Natural killer cell treated with Interleukin-12 subunit alpha and Interleukin-12 subunit beta and Interleukin-15 and Interleukin-18, amount 100 ng/mL, for 72 hours (primary cell): Measurements from ENCODE around the gene PAM. TPM values are rescaled to one million over a fixed set of nuclear protein-coding genes. Genes with fewer than 3 reads are reported as not detected.

ENCODE experiments used
- ATAC-seq, 2 donors: fragments of 150-1000 bp; cut with Tn5 transposase in 1 of 2; sonication (Bioruptor Pico), chemical (Tn5 transposase) in 1 of 2; 2 replicates each; pipeline ENCODE4 v1.10.0; 2021
- DNase-seq: peaks from one replicate; pipeline ENCODE4 v3.0.0; 2022; ENCODE audit warnings: low spot score
- H3K27ac Mint-ChIP-seq, 2 donors: 1 replicate in 1 of 2; 2 replicates in 1 of 2; pipeline ENCODE4 v1.8.0; 2022; ENCODE audit warnings: mixed read lengths in 2 of 2, mild to moderate bottlenecking in 1 of 2, moderate library complexity in 1 of 2
- H3K27me3 Mint-ChIP-seq, 2 donors: 1 replicate in 1 of 2; 2 replicates in 1 of 2; pipeline ENCODE4 v1.8.0; 2022; ENCODE audit warnings: mixed read lengths in 2 of 2
- H3K36me3 Mint-ChIP-seq: one replicate; pipeline ENCODE4 v1.8.0; 2022; ENCODE audit warnings: mixed read lengths
- H3K4me1 Mint-ChIP-seq, 2 donors: 1 replicate in 1 of 2; 2 replicates in 1 of 2; pipeline ENCODE4 v1.8.0; 2022; ENCODE audit warnings: low read depth in 2 of 2, mixed read lengths in 2 of 2, mild to moderate bottlenecking in 1 of 2
- H3K4me3 Mint-ChIP-seq: one replicate; pipeline ENCODE4 v1.8.0; 2022; ENCODE audit warnings: mixed read lengths
- H3K9me3 Mint-ChIP-seq: 2 replicates; pipeline ENCODE4 v1.8.0; 2022; ENCODE audit warnings: mixed read lengths
- total RNA-seq, 2 donors: library from RNA; stranded (reverse); gene quantifications; one replicate each; pipeline ENCODE4 v1.2.3, GENCODE V29; 2022

The PAM gene
- total RNA-seq, 2 donors from 2014 or later, result 86.3 to 124 TPM

DNA sequence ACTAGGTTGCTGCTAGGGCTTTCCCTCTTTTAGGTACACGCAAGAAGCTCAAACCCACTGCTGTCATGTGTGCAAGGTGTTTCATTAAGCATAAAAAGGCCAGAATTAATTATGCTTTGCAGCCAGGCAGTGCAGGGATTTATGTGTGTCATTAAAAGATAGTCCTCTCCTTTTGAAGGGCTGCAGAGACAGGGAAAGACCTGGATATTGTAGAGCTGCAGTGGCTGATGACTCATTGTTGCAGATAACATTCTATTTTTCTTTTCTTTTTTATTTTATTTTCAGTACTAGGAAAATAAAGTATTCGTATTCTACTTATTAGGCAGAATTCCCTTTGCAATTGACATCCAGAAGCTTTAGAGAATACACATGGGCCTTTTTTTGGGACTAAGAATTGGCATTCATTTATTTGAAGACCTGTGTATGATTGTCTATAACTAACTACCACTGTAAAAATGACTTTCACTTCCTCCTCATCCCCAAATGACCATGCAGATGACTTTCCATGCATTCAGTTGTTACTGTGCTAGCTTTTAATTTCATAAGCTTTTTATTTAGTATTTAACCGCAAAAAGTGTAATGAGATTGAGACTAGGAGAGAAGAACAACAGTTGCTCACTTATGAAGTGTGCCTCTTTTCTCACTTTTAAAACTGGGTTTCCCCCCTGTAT lies 113.0 kb downstream of the PAM start:
- peaks cover 30 to 35% of the 10 kb centered on the region in 2 donors for H3K4me1 Mint-ChIP-seq
- peaks cover 12% of the 10 kb centered on the region for H3K36me3 Mint-ChIP-seq
- DNase-seq (no peak), ATAC-seq (no peak)
- no peaks in the 10 kb centered on the region for H3K27me3 Mint-ChIP-seq
- no peak overlapping the region for H3K27ac Mint-ChIP-seq
- H3K9me3 Mint-ChIP-seq, result peaks cover 6% of the 10 kb centered on the region
- peak overlapping the region; percentile 45 for H3K4me3 Mint-ChIP-seq

DNA sequence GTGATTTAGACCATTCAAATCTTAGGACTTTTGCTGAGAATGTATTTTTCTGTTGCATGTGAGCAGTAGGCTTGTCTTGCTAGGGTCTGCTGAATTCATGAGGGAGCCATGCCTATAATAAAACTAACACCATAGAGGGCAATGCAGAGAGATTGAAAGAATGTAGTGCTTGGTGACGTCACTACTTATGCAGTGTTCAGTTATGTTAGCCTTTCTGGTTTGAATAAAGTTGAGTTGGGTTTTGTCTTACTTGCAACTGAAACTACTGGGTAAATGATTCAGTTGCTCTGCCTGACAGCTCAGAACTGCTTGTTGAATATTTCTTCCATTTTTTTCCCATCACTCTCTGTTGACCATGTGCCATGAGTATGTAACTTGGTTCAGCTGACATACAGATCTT lies 114.1 kb downstream of the PAM start:
- DNase-seq (no peak), ATAC-seq (no peak)
- Mint-ChIP-seq H3K4me1 (peaks cover 34 to 38% of the 10 kb centered on the region in 2 donors), H3K9me3 (peaks cover 6% of the 10 kb centered on the region), H3K27me3 (no peaks in the 10 kb centered on the region), H3K27ac (peak overlapping the region in 1 of 2 donors; percentile 61), H3K4me3 (no peak overlapping the region), H3K36me3 (peaks cover 12% of the 10 kb centered on the region)

DNA sequence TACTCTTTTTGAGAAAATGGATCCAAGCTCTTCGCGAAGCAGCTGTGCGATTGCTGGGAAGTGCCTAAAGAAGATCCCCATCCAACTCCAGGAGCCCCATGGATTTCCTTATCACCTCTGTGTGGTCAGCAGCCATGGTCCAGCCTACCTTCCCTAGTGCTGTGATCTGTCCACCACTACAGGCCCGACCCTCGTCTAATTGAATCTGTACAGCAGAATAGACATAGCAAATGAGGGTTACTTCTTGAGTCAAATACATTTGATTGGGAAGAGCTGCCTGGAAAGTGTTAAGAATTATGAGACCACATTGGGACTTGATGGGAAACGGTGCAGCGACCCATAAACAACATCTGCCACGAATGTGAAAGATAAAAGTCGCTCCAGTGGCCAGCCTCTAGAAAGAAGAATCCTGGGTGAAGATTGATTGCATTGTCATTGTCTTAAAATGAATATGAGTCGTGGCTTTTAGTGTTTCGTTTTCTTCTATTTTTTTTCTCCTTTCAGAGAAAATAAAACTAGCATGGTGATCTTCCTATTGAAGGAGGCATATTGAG lies 118.4 kb downstream of the PAM start:
- no peaks in the 10 kb centered on the region for H3K27me3 Mint-ChIP-seq
- ATAC-seq, result peak in 1 of 2 donors; percentile 40

DNA sequence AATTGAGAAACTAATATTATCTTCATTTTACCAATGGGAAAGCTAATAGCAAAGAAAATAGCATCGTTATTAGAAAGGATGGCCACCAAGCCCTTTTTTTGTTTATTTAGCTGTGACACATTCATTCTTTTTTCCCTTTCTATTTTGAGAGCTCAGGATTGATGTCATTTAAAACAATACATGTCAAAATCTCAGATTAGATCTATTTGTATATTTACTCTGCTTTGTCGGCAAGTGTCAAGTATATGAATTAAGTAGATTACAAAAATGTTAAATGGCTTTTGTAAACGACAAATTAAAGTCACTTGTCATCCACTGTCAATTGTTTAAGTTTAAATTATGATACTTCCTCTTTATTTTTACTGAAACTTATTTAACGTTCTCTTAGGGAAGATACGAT lies 118.9 kb downstream of the PAM start:
- peaks cover 10% of the 10 kb centered on the region for H3K36me3 Mint-ChIP-seq
- H3K4me3 Mint-ChIP-seq, result peak overlapping the region; percentile 43

More for the DNA sequence above, 118.4 kb downstream of the PAM start:
- peak overlapping the region in 1 of 2 donors; percentile 85 for H3K27ac Mint-ChIP-seq
- H3K9me3 Mint-ChIP-seq, result peaks cover 6% of the 10 kb centered on the region
- H3K36me3 Mint-ChIP-seq, result peaks cover 12% of the 10 kb centered on the region
- peak overlapping the region; percentile 43 for H3K4me3 Mint-ChIP-seq
- no peak for DNase-seq
- H3K4me1 Mint-ChIP-seq, result peaks cover 22 to 30% of the 10 kb centered on the region in 2 donors

DNA sequence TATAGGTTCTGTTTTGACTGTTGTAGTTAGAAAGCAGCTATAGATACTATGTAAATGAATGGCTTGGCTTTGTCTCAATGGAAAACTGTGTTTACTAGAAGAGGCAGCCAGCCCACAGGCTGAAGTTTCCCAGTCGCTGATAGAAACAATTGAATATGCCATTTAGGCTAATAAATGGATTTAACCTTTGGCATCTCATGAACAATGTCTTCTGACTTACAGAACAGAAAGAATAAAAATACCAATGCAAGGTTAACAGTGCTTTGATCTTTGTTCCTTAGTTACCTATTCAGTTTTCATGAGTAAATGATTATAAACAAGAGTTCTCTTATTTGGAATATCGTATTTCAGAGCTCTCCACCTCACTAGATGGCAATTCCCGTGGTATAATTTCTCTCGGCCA lies 120.6 kb downstream of the PAM start:
- H3K27me3 Mint-ChIP-seq, result no peaks in the 10 kb centered on the region
- H3K27ac Mint-ChIP-seq, result no peak overlapping the region
- peaks cover 4% of the 10 kb centered on the region for H3K36me3 Mint-ChIP-seq

More for the DNA sequence above, 118.9 kb downstream of the PAM start:
- Mint-ChIP-seq H3K27me3 (no peaks in the 10 kb centered on the region), H3K27ac (peak overlapping the region in 1 of 2 donors; percentile 85), H3K4me1 (peaks cover 21 to 28% of the 10 kb centered on the region in 2 donors), H3K9me3 (peaks cover 6% of the 10 kb centered on the region)
- ATAC-seq (no peak), DNase-seq (no peak)

DNA sequence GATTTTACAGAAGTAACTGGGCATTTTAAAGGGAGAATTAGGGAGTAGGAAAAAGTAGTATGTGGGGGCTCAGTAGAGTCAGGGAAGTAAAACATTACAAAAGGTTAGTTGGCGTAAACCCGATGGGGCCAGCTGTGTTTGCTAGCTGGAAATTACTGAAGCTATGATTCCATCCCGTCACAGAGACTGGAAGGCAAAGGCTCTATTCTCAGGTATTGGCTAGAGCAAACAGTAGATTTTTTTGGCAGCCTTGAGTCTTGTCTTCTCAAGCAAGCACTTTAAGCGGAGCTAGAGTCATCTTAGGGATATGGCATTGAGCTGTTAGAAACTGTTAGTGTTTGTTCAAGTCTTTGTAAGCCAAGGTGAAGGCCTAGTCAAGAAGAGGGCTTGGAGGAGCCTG lies 121.5 kb downstream of the PAM start:
- Mint-ChIP-seq H3K4me1 (peaks cover 12 to 20% of the 10 kb centered on the region in 2 donors), H3K4me3 (no peak overlapping the region), H3K36me3 (peaks cover 4% of the 10 kb centered on the region), H3K27ac (no peak overlapping the region), H3K27me3 (no peaks in the 10 kb centered on the region), H3K9me3 (no peaks in the 10 kb centered on the region)
- ATAC-seq (no peak), DNase-seq (no peak)

More for the DNA sequence above, 120.6 kb downstream of the PAM start:
- ATAC-seq (no peak), DNase-seq (no peak)
- H3K4me1 Mint-ChIP-seq, result peaks cover 12 to 20% of the 10 kb centered on the region in 2 donors
- H3K4me3 Mint-ChIP-seq, result no peak overlapping the region
- H3K9me3 Mint-ChIP-seq, result no peaks in the 10 kb centered on the region

DNA sequence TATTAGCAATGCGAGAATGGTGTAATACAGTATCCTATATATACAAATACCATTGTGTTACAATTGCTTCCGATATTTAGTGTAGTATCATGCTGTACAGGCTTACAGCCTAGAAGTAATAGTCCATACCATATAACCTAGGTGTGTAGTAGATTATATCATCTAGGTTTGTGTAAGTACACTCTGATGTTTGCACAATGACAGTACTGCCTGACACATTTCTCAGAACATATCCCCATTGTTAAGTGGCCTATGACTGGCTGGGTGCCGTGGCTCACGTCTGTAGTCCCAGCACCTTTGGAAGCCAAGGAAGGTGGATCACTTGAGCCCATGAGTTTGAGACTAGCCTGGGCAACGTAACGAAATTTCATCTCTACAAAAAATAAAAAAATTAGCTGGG lies 124.6 kb downstream of the PAM start:
- Mint-ChIP-seq H3K4me1 (peaks cover 0 to 15% of the 10 kb centered on the region in 2 donors), H3K36me3 (peaks cover 11% of the 10 kb centered on the region), H3K27me3 (no peaks in the 10 kb centered on the region), H3K27ac (no peak overlapping the region), H3K4me3 (no peak overlapping the region), H3K9me3 (no peaks in the 10 kb centered on the region)
- ATAC-seq, result no peak
- DNase-seq, result no peak

DNA sequence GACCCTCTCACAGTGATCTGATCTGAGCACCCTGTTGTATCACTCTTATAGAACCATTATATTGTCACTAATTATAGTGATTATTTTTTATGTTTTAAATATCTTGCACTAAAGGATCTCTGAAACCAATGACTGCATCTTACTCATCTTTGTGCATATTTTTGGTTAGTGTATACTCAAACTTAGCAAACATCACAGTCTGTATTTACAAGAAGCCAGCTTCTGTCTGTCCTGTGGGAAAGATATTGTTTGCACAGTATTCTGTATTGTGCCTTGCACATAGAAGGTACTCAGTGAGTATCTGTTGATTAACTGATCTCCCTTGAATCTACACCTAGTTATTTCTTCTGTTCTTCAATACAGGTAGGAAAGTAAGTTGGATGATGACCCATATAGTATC lies 131.5 kb downstream of the PAM start:
- H3K9me3 Mint-ChIP-seq, result peaks cover 7% of the 10 kb centered on the region
- no peak for DNase-seq
- H3K4me3 Mint-ChIP-seq, result no peak overlapping the region
- ATAC-seq, result no peak
- peaks cover 35 to 43% of the 10 kb centered on the region in 2 donors for H3K4me1 Mint-ChIP-seq
- peaks cover 12% of the 10 kb centered on the region for H3K36me3 Mint-ChIP-seq
- H3K27me3 Mint-ChIP-seq, result no peaks in the 10 kb centered on the region
- H3K27ac Mint-ChIP-seq, result no peak overlapping the region

DNA sequence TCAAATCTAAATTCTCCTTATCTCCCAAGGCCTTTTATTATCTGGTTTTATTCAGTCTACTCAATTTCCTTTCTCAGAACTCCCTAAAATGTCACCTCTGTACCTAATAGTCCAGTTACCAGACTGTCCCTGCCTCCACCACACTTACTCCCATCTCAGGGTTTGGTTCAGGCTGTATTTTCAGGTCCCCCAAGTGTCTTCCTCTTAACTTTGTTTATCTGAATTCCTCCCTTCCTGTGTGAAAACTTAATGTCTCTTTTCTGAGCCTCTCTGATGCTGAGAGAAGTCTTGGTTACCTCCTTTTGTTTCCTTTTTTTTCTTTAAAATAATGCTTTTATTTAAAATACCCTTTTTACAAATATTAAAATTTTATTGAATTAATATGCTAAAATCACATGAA lies 133.4 kb downstream of the PAM start:
- Mint-ChIP-seq H3K9me3 (peaks cover 7% of the 10 kb centered on the region), H3K27me3 (no peaks in the 10 kb centered on the region), H3K4me3 (peak overlapping the region; percentile 69), H3K36me3 (peaks cover 4% of the 10 kb centered on the region), H3K27ac (peak overlapping the region; percentile 20 to 83), H3K4me1 (peaks cover 35 to 41% of the 10 kb centered on the region in 2 donors)
- ATAC-seq (no peak), DNase-seq (no peak)

DNA sequence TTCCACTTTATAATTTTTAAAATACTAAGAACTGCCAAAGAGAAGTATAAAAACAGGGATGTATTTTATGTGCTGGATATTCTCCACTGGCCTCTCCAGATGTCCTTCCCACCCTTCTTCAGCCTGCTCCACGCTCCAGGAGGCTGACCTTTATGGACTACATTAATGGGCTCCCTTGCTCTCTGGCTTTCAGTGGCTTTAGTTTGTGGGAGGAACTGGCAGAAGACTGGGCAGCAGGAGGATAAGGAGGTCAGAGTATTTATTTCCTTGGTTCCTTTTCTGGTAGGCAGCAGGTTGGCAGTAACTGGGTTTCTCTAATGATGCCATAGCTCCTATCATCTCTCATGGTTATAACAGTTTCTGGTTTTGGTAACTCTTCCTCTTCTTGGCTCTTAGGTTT lies 133.9 kb downstream of the PAM start:
- Mint-ChIP-seq H3K36me3 (peaks cover 4% of the 10 kb centered on the region), H3K4me1 (peaks cover 35 to 43% of the 10 kb centered on the region in 2 donors), H3K9me3 (peaks cover 7% of the 10 kb centered on the region), H3K27me3 (no peaks in the 10 kb centered on the region), H3K4me3 (peak overlapping the region; percentile 17), H3K27ac (peak overlapping the region; percentile 20 to 83)
- ATAC-seq (no peak), DNase-seq (no peak)

DNA sequence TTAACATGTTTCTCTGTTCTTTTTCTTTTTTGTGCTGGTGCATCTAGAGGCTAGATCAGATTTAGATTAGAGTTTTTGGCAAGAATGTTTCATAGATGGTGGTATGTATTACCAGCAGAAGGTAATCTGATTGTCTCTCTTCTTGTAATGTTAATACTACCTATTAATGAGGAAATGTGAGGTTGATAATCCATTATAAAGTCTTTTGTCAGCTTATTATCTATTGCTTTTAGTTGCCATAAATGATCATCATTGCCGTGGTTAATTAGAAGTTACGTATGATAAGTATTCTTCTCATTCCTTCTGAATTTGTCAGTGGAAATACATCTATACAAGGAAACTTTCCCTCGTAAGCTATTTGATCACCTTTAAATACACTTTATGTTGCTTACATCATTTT lies 135.0 kb downstream of the PAM start:
- Mint-ChIP-seq H3K4me1 (peaks cover 42 to 50% of the 10 kb centered on the region in 2 donors), H3K27me3 (no peaks in the 10 kb centered on the region), H3K36me3 (peaks cover 13% of the 10 kb centered on the region), H3K4me3 (no peak overlapping the region), H3K27ac (peak overlapping the region in 1 of 2 donors; percentile 83), H3K9me3 (peaks cover 7% of the 10 kb centered on the region)
- ATAC-seq, result no peak
- DNase-seq, result no peak

DNA sequence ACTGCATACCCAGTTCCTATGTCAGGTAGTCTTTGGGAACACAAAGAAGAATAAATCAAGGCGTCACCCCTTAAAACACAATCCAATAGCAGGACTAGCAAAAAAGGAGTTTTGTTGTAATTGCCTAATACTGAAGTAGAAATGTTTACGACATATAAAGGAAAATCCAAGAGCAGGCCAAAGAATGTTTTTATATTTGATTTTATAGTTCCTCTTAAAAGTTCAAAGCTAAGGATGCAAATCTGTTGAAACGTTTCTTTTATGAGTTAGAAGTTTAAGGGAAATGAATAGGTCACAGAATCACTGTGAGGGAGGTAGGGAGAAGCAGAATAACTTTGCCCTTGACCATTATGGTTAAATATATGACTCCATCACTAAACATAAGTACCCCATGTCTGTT lies 136.1 kb downstream of the PAM start:
- Mint-ChIP-seq H3K27ac (no peak overlapping the region), H3K9me3 (peaks cover 7% of the 10 kb centered on the region), H3K27me3 (no peaks in the 10 kb centered on the region), H3K4me1 (peaks cover 42 to 43% of the 10 kb centered on the region in 2 donors), H3K36me3 (peaks cover 13% of the 10 kb centered on the region), H3K4me3 (no peak overlapping the region)
- ATAC-seq, result no peak
- DNase-seq, result no peak

DNA sequence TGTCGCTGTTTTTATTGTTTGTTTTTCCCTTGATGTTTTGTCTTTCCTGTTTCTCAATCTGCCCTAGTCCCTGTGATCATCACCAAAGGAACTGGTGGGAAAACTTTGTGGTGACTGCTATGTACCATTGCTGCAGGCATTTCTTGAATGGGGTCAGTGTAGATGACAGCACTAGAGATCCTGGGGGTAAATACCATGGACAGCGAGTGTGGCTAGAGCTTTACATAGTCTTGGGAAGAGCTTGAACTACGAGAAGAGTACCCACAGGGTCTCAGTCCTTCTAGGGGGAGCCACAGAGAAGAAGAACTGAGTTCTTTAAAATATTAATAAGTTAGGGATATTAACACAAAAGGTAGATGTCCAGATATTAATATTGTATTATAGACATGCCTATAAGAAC lies 138.8 kb downstream of the PAM start:
- Mint-ChIP-seq H3K27ac (no peak overlapping the region), H3K36me3 (peaks cover 8% of the 10 kb centered on the region), H3K27me3 (no peaks in the 10 kb centered on the region), H3K4me1 (peaks cover 20% of the 10 kb centered on the region in 2 donors), H3K9me3 (no peaks in the 10 kb centered on the region), H3K4me3 (no peak overlapping the region)
- no peak for ATAC-seq
- DNase-seq, result no peak

DNA sequence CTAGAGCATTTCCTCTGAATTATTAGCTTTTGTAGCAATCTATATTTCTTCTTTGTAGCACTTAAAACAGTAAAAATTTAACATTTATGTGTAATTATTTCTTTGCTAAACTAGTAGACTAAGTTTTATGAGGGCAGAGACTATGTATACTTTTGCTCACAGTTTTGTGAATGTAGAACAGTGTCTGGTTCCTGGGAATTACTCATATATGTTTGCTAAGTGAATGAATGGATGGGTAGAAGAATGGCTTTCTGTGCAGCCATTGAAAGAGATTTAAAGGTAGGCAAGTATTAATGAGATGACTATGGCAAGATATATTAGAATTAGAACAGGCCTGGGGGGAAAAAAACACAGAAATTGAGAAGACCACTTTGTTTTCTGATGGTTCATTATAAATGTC lies 140.1 kb downstream of the PAM start:
- no peak overlapping the region for H3K4me3 Mint-ChIP-seq
- H3K27me3 Mint-ChIP-seq, result no peaks in the 10 kb centered on the region
- peaks cover 8% of the 10 kb centered on the region for H3K36me3 Mint-ChIP-seq
- no peaks in the 10 kb centered on the region for H3K9me3 Mint-ChIP-seq
- H3K4me1 Mint-ChIP-seq, result peaks cover 14 to 17% of the 10 kb centered on the region in 2 donors
- no peak for DNase-seq
- ATAC-seq, result no peak
- no peak overlapping the region for H3K27ac Mint-ChIP-seq
